Osteocyte (in vitro differentiated cells): ENCODE data around the gene VDR. TPM values are rescaled to one million over a fixed set of nuclear protein-coding genes. Genes with fewer than 3 reads are reported as not detected.

ENCODE experiments used
- DNase-seq: peaks from one replicate; pipeline ENCODE4 v3.0.0; 2021; ENCODE audit warnings: mixed read lengths; ENCODE audit not compliant: unreplicated experiment; ENCODE audit errors: extremely low spot score
- H3K27ac Mint-ChIP-seq: one replicate; pipeline ENCODE4 v1.8.0; 2021; ENCODE audit warnings: mild to moderate bottlenecking, mixed read lengths; ENCODE audit not compliant: unreplicated experiment
- H3K27me3 Mint-ChIP-seq: one replicate; pipeline ENCODE4 v1.8.0; 2021; ENCODE audit warnings: mixed read lengths; ENCODE audit not compliant: unreplicated experiment
- H3K36me3 Mint-ChIP-seq: one replicate; pipeline ENCODE4 v1.8.0; 2021; ENCODE audit warnings: mixed read lengths; ENCODE audit not compliant: unreplicated experiment
- H3K4me1 Mint-ChIP-seq: one replicate; pipeline ENCODE4 v1.8.0; 2021; ENCODE audit warnings: mixed read lengths; ENCODE audit not compliant: unreplicated experiment
- H3K4me3 Mint-ChIP-seq: one replicate; pipeline ENCODE4 v1.8.0; 2021; ENCODE audit warnings: mild to moderate bottlenecking, moderate library complexity, mixed read lengths; ENCODE audit not compliant: unreplicated experiment
- H3K9me3 Mint-ChIP-seq: one replicate; pipeline ENCODE4 v1.8.0; 2021; ENCODE audit warnings: mixed read lengths; ENCODE audit not compliant: unreplicated experiment
- CTCF ChIP-seq: fragments of 200-600 bp; sonication (generic); IDR thresholded peaks from 2 replicates; pipeline ENCODE4 v1.5.0; 2021; ENCODE audit warnings: antibody characterized with exemption, mild to moderate bottlenecking, moderate library complexity
- total RNA-seq: library from RNA; stranded (reverse); gene quantifications from 2 replicates; pipeline ENCODE4 v1.2.1, GENCODE V29; 2021

Gene VDR
- total RNA-seq, 1 donor from 2014 or later = 2.7 TPM

DNA sequence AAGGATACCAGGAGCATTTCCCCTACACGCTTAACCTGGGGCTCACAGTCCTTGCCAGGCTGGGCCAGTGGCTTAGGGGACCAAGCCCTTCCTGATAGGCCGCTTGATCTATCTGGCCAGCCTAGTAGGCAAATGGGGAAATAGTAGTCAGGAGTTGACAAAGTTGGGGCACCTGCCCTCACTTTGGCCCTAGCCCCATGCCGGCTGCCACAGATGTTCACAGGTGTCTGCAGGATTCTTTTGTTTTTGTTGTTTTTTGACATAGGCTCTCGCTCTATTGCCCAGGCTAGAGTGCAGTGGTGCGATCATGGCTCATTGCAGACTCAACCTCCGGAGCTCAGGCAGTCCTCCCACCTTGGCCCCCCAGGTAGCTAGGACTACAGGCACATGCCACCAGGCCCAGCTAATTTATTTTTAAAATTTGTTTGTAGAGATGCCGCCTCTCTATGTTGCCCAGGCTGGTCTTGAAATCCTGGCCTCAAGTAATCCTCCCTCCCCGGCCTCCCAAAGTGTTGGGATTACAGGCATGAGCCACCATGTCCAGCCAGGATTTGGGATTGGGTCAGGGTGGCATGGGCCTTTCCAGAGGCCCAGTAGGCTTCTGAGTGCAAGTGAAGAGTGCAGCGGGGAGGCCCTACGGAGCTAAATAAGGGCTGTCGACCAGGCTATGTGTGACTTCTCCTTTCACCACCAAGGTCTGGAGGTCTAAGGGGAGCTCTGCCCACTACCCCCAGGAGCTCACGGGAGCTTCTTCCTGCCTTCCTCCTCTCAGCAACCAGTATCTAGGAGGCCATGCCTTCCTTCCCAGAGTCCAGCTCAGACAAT, 69.6 kb downstream of the VDR start:
- no peak overlapping the region for H3K27ac Mint-ChIP-seq
- DNase-seq = no peak
- TF ChIP-seq CTCF = no peak
- no peaks in the 10 kb centered on the region for H3K9me3 Mint-ChIP-seq
- H3K4me3 Mint-ChIP-seq = no peak overlapping the region
- H3K36me3 Mint-ChIP-seq = no peaks in the 10 kb centered on the region
- no peaks in the 10 kb centered on the region for H3K27me3 Mint-ChIP-seq
- peaks cover 16% of the 10 kb centered on the region for H3K4me1 Mint-ChIP-seq

DNA sequence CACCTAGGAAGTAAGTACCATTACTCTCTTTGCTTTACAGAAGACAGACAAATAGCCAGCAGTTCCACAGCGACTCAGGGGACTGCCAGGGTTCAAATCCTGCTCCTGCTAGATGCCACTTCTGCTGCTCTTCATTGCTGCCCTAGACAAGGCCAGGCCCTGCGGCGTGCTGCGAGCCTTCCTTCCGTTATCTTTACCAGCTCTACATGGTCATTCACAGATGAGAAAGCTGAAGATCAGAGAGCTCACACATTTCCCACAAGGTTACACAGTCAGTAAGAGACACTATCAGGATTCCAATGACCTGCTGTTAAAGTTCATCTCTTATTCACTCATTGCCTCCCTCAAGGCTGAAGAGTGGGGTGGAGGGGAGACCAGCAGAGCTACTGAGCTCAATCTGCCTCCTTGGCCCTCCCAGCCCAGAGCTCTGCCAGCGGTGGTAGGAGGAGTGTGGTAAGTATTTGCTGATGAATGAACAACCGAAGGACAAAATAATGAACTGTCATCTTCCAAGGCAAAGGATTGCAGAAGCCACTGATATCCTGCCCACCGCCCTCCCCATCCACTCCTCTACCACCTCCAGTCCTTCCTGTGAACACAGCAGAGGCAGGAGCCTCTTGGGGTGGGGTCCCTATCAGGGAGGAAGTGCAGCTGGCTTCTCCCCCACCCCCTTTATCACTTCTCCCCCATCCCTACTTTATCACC, 70.4 kb downstream of the VDR start:
- H3K27ac Mint-ChIP-seq = no peak overlapping the region
- H3K9me3 Mint-ChIP-seq = no peaks in the 10 kb centered on the region
- no peak for TF ChIP-seq CTCF
- H3K27me3 Mint-ChIP-seq = no peaks in the 10 kb centered on the region
- peaks cover 20% of the 10 kb centered on the region for H3K4me1 Mint-ChIP-seq
- no peaks in the 10 kb centered on the region for H3K36me3 Mint-ChIP-seq
- no peak overlapping the region for H3K4me3 Mint-ChIP-seq
- no peak for DNase-seq

DNA sequence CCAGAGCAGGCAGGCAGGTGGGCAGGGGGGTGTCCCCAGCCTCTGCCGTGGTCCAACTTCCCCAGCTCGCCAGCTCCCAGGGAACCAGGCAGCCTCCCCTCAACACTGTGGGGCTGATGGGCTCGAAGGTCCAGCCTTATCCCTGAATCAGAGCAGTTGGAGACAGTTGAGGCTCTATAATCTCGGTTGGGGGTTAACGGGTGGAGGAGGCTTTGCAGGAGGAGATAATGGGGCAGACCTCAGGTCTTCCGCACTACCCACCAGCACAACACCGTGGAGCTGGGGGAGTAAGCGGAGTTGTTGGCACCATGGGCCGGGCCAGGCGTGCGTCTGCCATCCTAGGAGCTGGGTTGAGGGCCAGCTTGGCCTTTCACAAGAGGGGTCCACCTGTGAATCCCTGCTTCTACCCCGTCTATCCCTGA, 71.2 kb downstream of the VDR start:
- TF ChIP-seq CTCF = no peak
- no peaks in the 10 kb centered on the region for H3K27me3 Mint-ChIP-seq
- no peak overlapping the region for H3K4me3 Mint-ChIP-seq
- H3K27ac Mint-ChIP-seq = no peak overlapping the region
- no peaks in the 10 kb centered on the region for H3K36me3 Mint-ChIP-seq
- H3K9me3 Mint-ChIP-seq = no peaks in the 10 kb centered on the region
- DNase-seq = no peak
- H3K4me1 Mint-ChIP-seq = peaks cover 23% of the 10 kb centered on the region

- peaks cover 28% of the 10 kb centered on the region for H3K4me1 Mint-ChIP-seq
- no peak for DNase-seq
- no peak for TF ChIP-seq CTCF
- H3K36me3 Mint-ChIP-seq = no peaks in the 10 kb centered on the region
- H3K9me3 Mint-ChIP-seq = no peaks in the 10 kb centered on the region
- H3K4me3 Mint-ChIP-seq = no peak overlapping the region
- no peaks in the 10 kb centered on the region for H3K27me3 Mint-ChIP-seq
- H3K27ac Mint-ChIP-seq = no peak overlapping the region
These were observed 72.4 kb downstream of the VDR start for GRCh38 chr12:47832263-47832933.

DNA sequence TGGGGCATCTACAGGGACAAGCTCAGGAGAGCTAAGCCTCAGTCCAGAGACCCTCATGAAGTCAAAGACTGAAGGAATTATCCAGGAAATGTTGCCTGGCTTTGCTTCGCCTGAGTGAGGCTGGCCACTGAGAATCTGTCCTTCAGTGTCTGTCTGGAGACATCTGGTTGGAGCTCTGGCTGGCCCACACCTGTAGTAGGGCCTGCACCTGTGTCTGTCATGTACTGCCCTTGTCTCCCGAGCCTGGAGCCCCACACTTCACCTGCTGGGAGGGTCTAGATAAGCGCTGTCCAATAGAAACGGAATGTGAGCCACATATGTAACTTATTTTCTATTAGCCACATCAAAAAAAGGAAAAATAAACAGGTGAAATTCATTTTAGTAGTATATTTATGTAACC, 75.2 kb downstream of the VDR start:
- DNase-seq = no peak

More for the DNA sequence above, 75.2 kb downstream of the VDR start:
- peaks cover 43% of the 10 kb centered on the region for H3K4me1 Mint-ChIP-seq
- H3K27me3 Mint-ChIP-seq = no peaks in the 10 kb centered on the region
- no peaks in the 10 kb centered on the region for H3K9me3 Mint-ChIP-seq
- H3K27ac Mint-ChIP-seq = peak overlapping the region; percentile 92
- TF ChIP-seq CTCF = no peak
- H3K4me3 Mint-ChIP-seq = no peak overlapping the region
- H3K36me3 Mint-ChIP-seq = no peaks in the 10 kb centered on the region
